Neural progenitor cell (in vitro differentiated cells): ENCODE measurements around the gene TMPRSS4. TPM values are rescaled to one million over a fixed set of nuclear protein-coding genes. Genes with fewer than 3 reads are reported as not detected.

Experiments used
- DNase-seq: peaks from one replicate; pipeline ENCODE4 v3.0.0-alpha.2; 2016; ENCODE audit warnings: low spot score
- H2AFZ ChIP-seq: fragments of 200-600 bp; sonication (generic); replicated peaks from 2 replicates; pipeline ENCODE4 v1.6.1; 2016; ENCODE audit warnings: antibody characterized with exemption
- H3F3A ChIP-seq: fragments of 200-600 bp; sonication (generic); 2 replicates; pipeline ENCODE4 v1.6.1; 2016; ENCODE audit warnings: antibody characterized with exemption, low read depth
- H3K27ac ChIP-seq: fragments of 200-600 bp; sonication (generic); 2 replicates; pipeline ENCODE4 v1.5.1; 2016; ENCODE audit warnings: mild to moderate bottlenecking
- H3K27me3 ChIP-seq: fragments of 200-600 bp; sonication (generic); 2 replicates; pipeline ENCODE4 v1.6.1; 2016; ENCODE audit warnings: mild to moderate bottlenecking, moderate library complexity
- H3K36me3 ChIP-seq: fragments of 200-600 bp; sonication (generic); 2 replicates; pipeline ENCODE4 v1.5.1; 2016
- H3K4me1 ChIP-seq: fragments of 200-600 bp; sonication (generic); 2 replicates; pipeline ENCODE4 v1.6.1; 2016; ENCODE audit warnings: mixed run types
- H3K4me2 ChIP-seq: fragments of 200-600 bp; sonication (generic); 2 replicates; pipeline ENCODE4 v1.6.1; 2016
- H3K4me3 ChIP-seq: fragments of 200-600 bp; sonication (generic); 2 replicates; pipeline ENCODE4 v1.5.1; 2016
- H3K79me2 ChIP-seq: fragments of 200-600 bp; sonication (generic); 2 replicates; pipeline ENCODE4 v1.6.1; 2016; ENCODE audit warnings: low read depth
- H3K9ac ChIP-seq: fragments of 200-600 bp; sonication (generic); 2 replicates; pipeline ENCODE4 v1.6.1; 2016
- H3K9me3 ChIP-seq: fragments of 200-600 bp; sonication (generic); 2 replicates; pipeline ENCODE4 v1.5.1; 2016; ENCODE audit warnings: low read depth
- H4K20me1 ChIP-seq: fragments of 200-600 bp; sonication (generic); 2 replicates; pipeline ENCODE4 v1.6.1; 2016; ENCODE audit warnings: low read depth
- H3K27ac Mint-ChIP-seq: 3 replicates; pipeline ENCODE4 v1.8.0; 2021; ENCODE audit warnings: mixed read lengths
- H3K27me3 Mint-ChIP-seq: 2 replicates; pipeline ENCODE4 v1.8.0; 2022; ENCODE audit warnings: low read depth, mild to moderate bottlenecking, inconsistent platforms, moderate library complexity, mixed read lengths; ENCODE audit not compliant: insufficient read depth
- H3K36me3 Mint-ChIP-seq: 3 replicates; pipeline ENCODE4 v1.8.0; 2021; ENCODE audit warnings: mixed read lengths
- H3K4me1 Mint-ChIP-seq: 3 replicates; pipeline ENCODE4 v1.8.0; 2021; ENCODE audit warnings: mixed read lengths
- H3K4me3 Mint-ChIP-seq: 3 replicates; pipeline ENCODE4 v1.8.0; 2021; ENCODE audit warnings: mild to moderate bottlenecking, moderate library complexity, mixed read lengths
- H3K9me3 Mint-ChIP-seq: 3 replicates; pipeline ENCODE4 v1.8.0; 2020; ENCODE audit warnings: mixed read lengths
- EZH2 ChIP-seq: fragments of 200-600 bp; sonication (generic); IDR thresholded peaks from 2 replicates; pipeline ENCODE4 v1.6.1; 2017; ENCODE audit warnings: antibody characterized with exemption, mild to moderate bottlenecking, moderate library complexity
- EZH2phosphoT487 ChIP-seq: fragments of 200-600 bp; sonication (generic); IDR thresholded peaks from 2 replicates; pipeline ENCODE4 v1.6.1; 2017; ENCODE audit warnings: antibody characterized with exemption
- total RNA-seq: library from RNA; depleted of rRNA; stranded (reverse); fragments of >200 nt; gene quantifications from 2 replicates; pipeline ENCODE4 v1.2.3, GENCODE V29; 2015; ENCODE audit warnings: low replicate concordance
- TF ChIP-seq, protein P1 (sequence below): fragments of 200-600 bp; sonication (generic); IDR thresholded peaks from 2 replicates; pipeline ENCODE4 v1.5.1; 2017; ENCODE audit warnings: antibody characterized with exemption, mild to moderate bottlenecking

Gene TMPRSS4
- total RNA-seq, 1 donor from 2014 or later: not detected

DNA sequence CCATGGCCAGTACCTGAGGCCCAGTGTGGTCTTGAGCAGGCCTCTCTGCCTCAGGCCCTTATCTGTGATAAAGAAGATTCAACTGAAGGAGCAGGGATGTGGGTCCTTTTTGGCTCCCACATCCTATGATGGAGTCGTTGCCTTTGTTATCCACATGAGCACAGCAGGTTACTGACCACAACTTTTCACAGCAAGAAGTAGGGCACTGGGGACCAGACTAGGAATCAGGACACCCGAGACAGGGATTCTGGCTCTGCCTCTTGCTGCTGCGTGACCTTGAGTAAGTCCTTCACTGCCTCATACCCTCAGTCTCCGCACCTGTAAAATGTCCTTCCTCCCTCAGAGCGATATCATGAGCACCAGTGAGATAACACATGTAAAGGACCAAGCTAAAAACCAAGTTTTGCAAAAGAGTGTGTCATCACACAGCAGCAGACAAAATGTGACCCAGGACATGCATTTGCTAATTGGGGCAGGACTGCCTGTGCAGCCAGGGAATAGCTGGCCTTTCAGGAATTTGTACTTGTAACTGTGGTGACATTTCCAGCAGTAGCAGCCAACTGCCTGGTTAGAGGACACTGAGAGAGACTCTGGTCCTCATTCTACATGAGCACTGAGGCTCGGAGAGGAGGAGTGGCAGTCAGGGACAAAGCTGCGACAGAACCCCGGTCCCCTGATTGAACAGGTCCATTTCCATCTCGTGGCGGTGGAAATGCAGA is 23.1 kb downstream of the TMPRSS4 start:
- no peak overlapping the region for H3K4me2 ChIP-seq
- Mint-ChIP-seq H3K27ac (no peak overlapping the region), H3K27me3 (peaks cover 23% of the 10 kb centered on the region), H3K4me1 (peaks cover 17% of the 10 kb centered on the region), H3K9me3 (no peaks in the 10 kb centered on the region), H3K36me3 (no peaks in the 10 kb centered on the region), H3K4me3 (no peak overlapping the region)
- H3K79me2 ChIP-seq: no peaks in the 10 kb centered on the region
- H3K4me1 ChIP-seq: peaks cover 19% of the 10 kb centered on the region
- no peak overlapping the region for H3K27ac ChIP-seq
- no peaks in the 10 kb centered on the region for H3F3A ChIP-seq
- no peak for DNase-seq
- TF ChIP-seq EZH2phosphoT487 (no peak), EZH2 (no peak)
- TF ChIP-seq, protein P1, sequence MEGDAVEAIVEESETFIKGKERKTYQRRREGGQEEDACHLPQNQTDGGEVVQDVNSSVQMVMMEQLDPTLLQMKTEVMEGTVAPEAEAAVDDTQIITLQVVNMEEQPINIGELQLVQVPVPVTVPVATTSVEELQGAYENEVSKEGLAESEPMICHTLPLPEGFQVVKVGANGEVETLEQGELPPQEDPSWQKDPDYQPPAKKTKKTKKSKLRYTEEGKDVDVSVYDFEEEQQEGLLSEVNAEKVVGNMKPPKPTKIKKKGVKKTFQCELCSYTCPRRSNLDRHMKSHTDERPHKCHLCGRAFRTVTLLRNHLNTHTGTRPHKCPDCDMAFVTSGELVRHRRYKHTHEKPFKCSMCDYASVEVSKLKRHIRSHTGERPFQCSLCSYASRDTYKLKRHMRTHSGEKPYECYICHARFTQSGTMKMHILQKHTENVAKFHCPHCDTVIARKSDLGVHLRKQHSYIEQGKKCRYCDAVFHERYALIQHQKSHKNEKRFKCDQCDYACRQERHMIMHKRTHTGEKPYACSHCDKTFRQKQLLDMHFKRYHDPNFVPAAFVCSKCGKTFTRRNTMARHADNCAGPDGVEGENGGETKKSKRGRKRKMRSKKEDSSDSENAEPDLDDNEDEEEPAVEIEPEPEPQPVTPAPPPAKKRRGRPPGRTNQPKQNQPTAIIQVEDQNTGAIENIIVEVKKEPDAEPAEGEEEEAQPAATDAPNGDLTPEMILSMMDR: no peak
- no peak overlapping the region for H3K4me3 ChIP-seq
- H4K20me1 ChIP-seq: no peaks in the 10 kb centered on the region
- no peak overlapping the region for H2AFZ ChIP-seq
- H3K36me3 ChIP-seq: no peaks in the 10 kb centered on the region
- no peak overlapping the region for H3K9ac ChIP-seq
- H3K27me3 ChIP-seq: no peaks in the 10 kb centered on the region
- H3K9me3 ChIP-seq: no peaks in the 10 kb centered on the region

DNA sequence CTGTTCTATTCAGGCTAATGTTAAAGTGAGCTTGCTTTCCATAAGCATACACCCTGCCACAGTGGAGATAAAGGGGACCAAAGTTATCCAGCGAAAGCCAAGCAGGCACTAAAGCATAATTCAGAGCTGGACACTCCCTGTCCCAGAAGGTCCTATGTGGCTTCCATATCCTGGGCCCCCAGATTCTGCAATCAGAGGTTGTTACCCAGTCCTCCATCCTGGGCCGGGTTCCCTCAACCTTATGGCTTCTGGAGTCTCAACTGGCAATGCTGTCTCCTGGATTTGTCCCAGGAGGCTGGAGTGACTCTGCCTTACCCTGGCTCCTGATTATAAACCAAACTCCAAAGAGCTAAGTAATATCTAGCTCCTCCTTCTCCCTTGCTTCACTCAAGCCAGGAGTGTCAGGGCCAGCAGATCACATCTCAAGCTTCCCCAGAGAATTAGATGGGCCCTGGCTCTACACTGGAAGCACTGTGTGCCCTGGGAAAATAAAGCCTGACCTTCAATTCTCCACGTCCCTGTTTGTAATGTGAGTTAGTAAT is 23.9 kb downstream of the TMPRSS4 start:
- H3K27ac Mint-ChIP-seq: no peak overlapping the region
- DNase-seq: no peak
- no peaks in the 10 kb centered on the region for H4K20me1 ChIP-seq
- no peaks in the 10 kb centered on the region for H3K36me3 Mint-ChIP-seq
- no peak overlapping the region for H3K27ac ChIP-seq
- H3K27me3 ChIP-seq: no peaks in the 10 kb centered on the region
- peaks cover 23% of the 10 kb centered on the region for H3K27me3 Mint-ChIP-seq
- H3K4me1 ChIP-seq: peaks cover 16% of the 10 kb centered on the region
- no peak overlapping the region for H3K4me3 ChIP-seq
- H3K36me3 ChIP-seq: no peaks in the 10 kb centered on the region
- H3K4me3 Mint-ChIP-seq: no peak overlapping the region
- no peak overlapping the region for H3K9ac ChIP-seq
- peaks cover 17% of the 10 kb centered on the region for H3K4me1 Mint-ChIP-seq
- no peaks in the 10 kb centered on the region for H3K79me2 ChIP-seq
- no peaks in the 10 kb centered on the region for H3K9me3 ChIP-seq
- H3F3A ChIP-seq: no peaks in the 10 kb centered on the region
- H3K9me3 Mint-ChIP-seq: no peaks in the 10 kb centered on the region
- no peak overlapping the region for H2AFZ ChIP-seq
- TF ChIP-seq EZH2phosphoT487 (no peak), EZH2 (no peak)
- TF ChIP-seq, protein P1: no peak
- H3K4me2 ChIP-seq: no peak overlapping the region

DNA sequence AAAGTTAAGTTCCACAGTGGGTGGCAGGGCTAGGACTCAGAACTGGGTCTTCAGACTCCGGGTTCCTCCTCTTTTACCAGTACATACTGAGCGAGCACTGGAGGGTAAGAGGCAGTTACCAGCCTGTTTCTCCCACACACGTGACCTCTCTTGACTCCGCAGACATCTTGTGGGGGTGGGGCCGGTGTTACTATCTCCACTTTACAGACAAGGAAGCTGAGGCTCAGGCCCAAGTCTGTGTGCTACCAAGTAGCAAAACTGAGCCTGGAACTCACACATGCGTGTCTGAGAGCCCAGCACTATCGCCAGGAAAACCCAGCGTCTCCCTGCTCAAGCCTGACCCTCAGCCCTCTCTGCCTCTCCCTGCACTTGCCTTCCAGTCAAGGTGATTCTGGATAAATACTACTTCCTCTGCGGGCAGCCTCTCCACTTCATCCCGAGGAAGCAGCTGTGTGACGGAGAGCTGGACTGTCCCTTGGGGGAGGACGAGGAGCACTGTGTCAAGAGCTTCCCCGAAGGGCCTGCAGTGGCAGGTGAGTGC is 25.9 kb downstream of the TMPRSS4 start:
- no peaks in the 10 kb centered on the region for H3F3A ChIP-seq
- no peak overlapping the region for H3K4me2 ChIP-seq
- Mint-ChIP-seq H3K36me3 (no peaks in the 10 kb centered on the region), H3K9me3 (no peaks in the 10 kb centered on the region), H3K4me3 (no peak overlapping the region), H3K4me1 (peaks cover 16% of the 10 kb centered on the region), H3K27me3 (peaks cover 21% of the 10 kb centered on the region), H3K27ac (peak overlapping the region; percentile 37)
- no peaks in the 10 kb centered on the region for H3K9me3 ChIP-seq
- no peak overlapping the region for H2AFZ ChIP-seq
- H3K27me3 ChIP-seq: no peaks in the 10 kb centered on the region
- H4K20me1 ChIP-seq: no peaks in the 10 kb centered on the region
- no peak for DNase-seq
- TF ChIP-seq EZH2phosphoT487 (no peak), EZH2 (no peak)
- TF ChIP-seq, protein P1: no peak
- H3K36me3 ChIP-seq: no peaks in the 10 kb centered on the region
- H3K9ac ChIP-seq: no peak overlapping the region
- peaks cover 12% of the 10 kb centered on the region for H3K4me1 ChIP-seq
- no peak overlapping the region for H3K4me3 ChIP-seq
- H3K27ac ChIP-seq: no peak overlapping the region
- no peaks in the 10 kb centered on the region for H3K79me2 ChIP-seq
